HS-27A (cell line): Measurements from ENCODE around the gene RTBDN.
"Not testable (repeated sequence)": the region's sequence is repeated elsewhere in the genome, so short reads cannot be mapped to it uniquely, and the experiment has no call there.

Experiments
- DNase-seq: peaks from one replicate; pipeline ENCODE4 v3.0.0-alpha.2; 2012; ENCODE audit warnings: low read depth, missing footprints

Gene RTBDN

DNA sequence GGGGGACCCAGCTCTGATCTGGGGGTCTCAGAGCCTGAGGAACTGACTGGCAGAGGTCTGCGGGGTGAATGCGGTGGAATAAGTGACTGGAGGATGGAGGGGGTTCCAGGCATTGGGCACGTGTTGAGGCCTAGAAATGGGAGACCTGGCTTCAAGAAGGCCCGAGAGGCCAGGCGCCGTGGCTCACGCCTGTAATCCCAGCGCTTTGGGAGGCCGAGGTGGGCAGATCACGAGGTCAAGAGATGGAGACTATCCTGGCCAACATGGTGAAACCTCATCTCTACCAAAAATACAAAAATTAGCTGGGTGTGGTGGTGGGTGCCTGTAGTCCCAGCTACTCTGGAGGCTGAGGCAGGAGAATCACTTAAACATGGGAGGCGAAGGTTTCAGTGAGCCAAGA, 16.6 kb downstream of the RTBDN start:
- DNase-seq, result not testable (repeated sequence)

DNA sequence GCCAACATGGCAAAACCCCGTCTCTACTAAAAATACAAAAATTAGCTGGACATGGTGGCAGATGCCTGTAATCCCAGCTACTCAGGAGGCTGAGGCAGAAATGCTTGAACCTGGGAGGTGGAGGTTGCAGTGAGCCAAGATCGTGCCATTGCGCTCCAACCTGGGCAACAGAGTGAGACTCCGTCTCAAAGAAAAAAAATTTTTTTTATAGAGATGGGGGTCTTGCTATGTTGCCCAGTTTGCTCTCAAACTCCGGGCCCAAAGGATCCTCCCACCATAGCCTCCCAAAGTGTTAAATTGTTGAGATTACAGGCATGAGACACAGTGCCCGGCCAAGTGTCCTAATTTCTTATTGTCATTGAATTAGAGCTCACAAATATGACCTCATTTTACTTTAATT, 17.2 kb downstream of the RTBDN start:
- not testable (repeated sequence) for DNase-seq

DNA sequence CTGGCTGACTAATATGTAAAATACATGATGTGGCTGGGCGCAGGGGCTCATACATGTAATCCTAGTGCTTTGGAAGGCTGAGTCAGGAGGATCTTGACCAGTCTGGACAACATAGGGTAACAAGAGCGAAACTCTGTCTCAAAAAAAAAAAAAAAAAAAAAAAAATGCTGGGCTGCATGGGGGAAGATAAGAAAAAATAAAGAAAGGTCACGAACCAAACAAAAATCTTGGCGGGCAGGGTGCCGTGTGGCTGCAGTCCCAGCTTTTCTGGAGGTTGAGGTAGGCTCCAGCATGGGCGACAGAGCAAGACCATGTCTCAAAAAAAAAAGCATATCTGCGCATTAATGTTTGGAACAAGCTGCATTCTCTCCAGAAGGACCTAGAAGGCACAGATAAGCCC, 19.3 kb downstream of the RTBDN start:
- no peak for DNase-seq

- no peak for DNase-seq
Observed at GRCh38 chr19:12806242-12807081, 27.9 kb downstream of the RTBDN start, which contains the start of gene RNASEH2A. Gene RNASEH2A (plus strand): TSS chr19:12806584. CDS start chr19:12806674, 90 bp downstream.

GRCh38 chr19:12804051-12804450, 30.3 kb downstream of the RTBDN start:
- DNase-seq, result no peak

DNA sequence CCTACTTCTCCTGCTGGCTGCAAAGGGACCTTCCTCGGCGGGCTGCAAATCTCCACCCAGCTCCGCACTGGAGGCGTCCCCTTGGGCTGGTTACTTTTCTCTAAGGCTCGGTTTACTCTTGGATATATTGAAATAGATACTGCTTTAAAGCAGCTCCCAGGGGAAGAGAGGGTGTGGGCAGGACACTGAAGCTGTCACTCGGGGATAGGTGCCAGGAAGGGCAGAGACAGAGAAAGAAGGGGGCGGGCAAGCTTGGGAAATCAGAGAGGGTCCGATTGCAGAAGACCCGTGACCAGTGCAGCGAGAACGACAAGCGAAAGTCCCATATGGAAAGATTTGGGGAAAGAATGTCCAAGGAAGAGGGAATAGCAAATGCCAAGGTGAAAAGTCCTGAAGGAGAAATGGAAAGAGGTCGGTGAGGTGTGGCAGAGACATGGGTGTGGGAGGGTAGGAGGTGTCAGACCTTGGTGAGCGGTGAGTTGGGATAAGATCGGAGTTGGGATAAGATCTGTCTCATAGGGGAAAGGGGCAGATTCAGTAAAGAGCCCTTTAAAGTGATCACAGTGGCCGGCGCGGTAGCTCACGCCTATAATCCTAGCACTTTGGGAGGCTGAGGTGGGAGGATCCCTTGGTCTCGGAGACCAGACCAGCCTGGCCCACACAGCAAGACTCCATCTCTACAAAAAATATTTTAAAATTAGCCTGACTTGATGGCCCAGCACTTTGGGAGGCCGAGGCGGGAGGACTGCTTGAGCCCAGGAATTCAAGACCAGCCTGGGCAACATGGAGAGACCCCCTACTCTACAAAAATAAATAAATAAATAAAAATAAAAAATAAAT, 31.9 kb downstream of the RTBDN start:
- no peak for DNase-seq

DNA sequence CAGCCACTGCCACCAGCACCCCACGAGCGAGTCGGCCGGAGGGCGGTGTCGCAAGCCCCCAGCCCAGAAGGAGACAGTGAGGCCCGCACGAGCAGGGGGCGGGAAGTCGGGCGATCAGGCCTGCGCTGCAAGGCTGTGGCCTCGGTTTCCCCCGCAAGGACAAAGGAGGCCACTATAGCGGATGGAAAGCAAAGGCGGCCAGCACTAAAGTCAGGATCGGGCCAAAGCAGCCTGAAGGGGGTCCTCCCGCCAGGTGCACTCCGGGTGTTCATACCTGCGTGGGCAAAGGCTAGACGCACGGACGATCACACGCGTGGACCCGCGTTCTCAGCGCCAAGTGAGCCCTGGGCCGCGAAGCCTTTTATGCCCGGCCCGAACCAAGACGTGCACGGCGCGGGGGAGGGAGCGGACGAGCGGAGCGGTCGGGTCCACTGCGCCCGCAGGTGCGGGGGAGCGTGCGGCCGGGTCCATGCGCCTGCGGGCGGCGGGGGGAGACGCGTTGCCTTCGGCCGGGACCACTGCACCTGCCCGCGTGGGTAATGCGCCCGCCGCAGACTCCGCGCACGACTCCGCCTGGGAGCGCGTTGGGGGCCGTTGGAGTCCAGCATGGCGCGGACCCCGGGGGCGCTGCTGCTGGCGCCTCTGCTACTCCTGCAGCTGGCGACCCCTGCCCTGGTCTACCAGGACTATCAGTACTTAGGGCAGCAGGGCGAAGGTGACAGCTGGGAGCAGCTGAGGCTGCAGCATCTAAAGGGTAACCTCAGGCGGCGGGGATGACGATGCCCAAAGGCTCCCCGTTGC, 32.7 kb downstream of the RTBDN start, which contains the start of the genes PRDX2 and THSD8:
Gene PRDX2 (minus strand): TSS at position 335 of the 801 bp plus-strand sequence. CDS start 539 bp downstream, outside the sequence.
Gene THSD8 (plus strand): TSS at position 604 of the 801 bp plus-strand sequence. CDS start 3 bp downstream, at position 607.
- no peak for DNase-seq

DNA sequence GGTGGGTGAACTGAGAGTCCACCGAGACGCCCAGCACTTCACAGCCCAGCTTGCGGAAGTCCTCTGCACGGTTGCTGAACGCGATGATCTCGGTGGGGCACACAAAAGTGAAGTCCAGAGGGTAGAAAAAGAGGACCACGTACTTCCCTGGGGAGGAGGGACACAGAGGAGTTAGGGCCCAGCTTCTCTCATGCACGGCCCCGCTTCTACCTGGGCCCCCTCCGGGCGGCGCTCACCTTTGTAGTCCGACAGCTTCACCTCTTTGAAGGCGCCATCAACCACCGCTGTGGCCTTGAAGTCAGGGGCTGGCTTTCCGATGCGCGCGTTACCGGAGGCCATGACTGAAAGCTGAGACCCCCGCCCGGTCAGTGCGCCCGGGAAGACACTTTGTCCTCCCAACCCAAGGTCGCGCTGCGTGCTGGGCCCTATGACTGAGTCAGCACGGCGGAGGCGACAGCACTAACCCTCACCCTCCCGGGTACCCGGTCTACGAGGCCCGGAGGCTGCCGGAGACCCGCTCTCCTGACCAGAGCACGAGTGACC, 33.4 kb downstream of the RTBDN start:
- no peak for DNase-seq

DNA sequence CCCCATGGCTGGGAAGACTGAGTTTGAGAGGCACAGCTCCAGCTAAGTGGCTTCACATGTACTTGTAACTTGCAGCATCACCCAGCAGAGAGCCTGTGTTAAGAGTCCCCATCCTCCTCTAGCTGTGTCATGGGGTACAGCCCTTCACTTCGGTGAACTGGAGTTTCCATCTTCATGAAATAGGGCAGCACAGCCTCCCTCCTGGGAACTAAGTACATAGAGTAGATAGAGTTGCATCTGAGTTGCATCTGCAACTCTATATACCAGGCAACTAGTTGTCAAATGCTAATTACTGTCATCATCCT, 34.0 kb downstream of the RTBDN start:
- DNase-seq, result no peak

GRCh38 chr19:12799742-12800465, 34.5 kb downstream of the RTBDN start:
- DNase-seq, result no peak

DNA sequence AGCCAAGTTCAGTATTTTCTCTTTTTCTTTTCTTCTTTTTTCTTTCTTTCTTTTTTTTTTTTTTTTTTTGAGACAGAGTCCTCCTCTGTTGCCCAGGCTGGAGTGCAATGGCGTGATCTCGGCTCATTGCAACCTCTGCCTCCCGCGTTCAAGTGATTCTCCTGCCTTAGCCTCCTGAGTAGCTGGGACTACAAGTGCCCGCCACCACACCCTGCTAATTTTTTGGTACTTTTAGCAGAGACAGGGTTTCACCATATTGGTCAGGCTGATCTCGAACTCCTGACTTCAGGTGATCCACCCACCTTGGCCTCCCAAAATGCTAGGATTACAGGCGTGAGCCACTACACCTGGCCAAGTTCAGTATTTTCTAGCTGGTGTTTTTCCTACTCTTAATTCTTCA, 36.8 kb downstream of the RTBDN start:
- DNase-seq, result not testable (repeated sequence)

DNA sequence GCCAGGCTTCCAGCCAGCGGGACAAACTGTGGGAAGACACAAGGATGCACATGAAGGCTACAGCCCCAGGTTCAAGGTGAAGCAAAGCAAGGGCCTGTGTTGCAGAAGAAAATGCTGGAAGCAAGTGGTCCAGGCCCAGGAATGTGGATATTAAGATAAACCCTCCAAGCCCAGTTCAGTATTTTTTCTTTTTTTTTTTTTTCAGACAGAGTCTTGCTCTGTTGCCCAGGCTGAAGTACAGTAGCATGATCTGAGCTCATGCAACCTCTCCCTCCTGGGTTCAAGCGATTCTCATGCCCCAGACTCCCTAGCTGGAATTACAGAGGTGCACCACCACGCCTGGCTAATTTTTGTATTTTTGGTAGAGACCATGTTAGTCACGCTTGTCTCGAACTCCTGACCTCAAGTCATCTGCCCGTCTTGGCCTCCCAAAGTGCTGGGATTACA, 37.2 kb downstream of the RTBDN start:
- DNase-seq, result no peak

GRCh38 chr19:12796146-12797071, 38.0 kb downstream of the RTBDN start:
- DNase-seq, result no peak

GRCh38 chr19:12794971-12795381, 39.4 kb downstream of the RTBDN start:
- no peak for DNase-seq

DNA sequence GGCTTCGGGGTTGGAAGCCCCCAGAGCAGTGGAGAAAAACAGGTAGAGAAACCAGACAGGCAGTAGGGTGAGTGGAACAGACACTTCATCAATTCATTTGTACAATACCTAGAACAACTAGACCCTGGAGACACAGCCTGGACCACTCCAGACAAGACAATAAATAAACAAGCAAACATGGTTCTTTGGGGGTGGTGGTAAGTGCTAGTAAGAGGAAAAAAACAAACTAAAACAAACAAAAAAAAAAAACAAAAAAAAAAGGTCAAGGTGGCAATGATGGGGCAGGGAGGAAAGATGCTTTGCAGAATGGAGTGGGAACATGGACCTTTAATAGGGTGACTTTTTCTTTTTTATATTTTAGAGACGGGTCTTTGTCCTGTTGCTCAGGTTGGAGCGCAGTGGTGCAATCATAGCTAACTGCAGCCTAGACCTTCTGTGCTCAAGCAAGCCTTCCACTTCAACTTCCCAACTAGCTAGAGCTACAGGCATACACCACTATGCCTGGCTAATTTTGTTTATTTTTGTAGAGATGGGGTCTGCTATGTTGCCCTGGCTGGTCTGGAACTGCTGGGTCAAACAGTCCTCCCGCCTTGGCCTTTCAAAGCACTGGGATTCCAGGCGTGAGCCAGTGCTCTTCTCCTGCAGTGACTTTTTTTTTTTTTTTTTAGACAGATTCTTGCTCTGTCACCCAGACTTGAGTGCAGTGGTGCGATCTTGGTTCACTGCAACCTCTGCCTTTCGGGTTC, 40.0 kb downstream of the RTBDN start:
- DNase-seq, result no peak

GRCh38 chr19:12793290-12794195, 40.8 kb downstream of the RTBDN start:
- no peak for DNase-seq

GRCh38 chr19:12792853-12793289, 41.5 kb downstream of the RTBDN start:
- DNase-seq, result no peak
